HCT116 (cell line): ENCODE measurements around the gene IGFALS. TPM values are rescaled to one million over a fixed set of nuclear protein-coding genes. Genes with fewer than 3 reads are reported as not detected.
A peak's percentile ranks its signal among the peaks of the same experiment; 100 is the strongest.

Experiments
- ATAC-seq: fragments of 200-7000 bp; cut with Tn5 transposase; 2 replicates; pipeline ENCODE4 v1.9.1; 2020; ENCODE audit warnings: mild to moderate bottlenecking, moderate library complexity
- BruUV-seq: library from RNA; stranded (reverse); fragments of 400-500 nt; replicated peaks from 2 replicates; lab custom pipeline; 2021; lab: Mats Ljungman, UMichigan
- CTCF ChIA-PET: fragments of 300-600 bp; sonication (Branson Sonifier 250); formaldehyde crosslinking; loops from one replicate; lab custom pipeline; 2021; ENCODE audit warnings: antibody characterized with exemption; lab: Charles Lee
- POLR2A ChIA-PET: fragments of 300-600, 350-600 bp; sonication (Branson Sonifier 250); formaldehyde crosslinking; loops from one replicate; lab custom pipeline; 2021; ENCODE audit warnings: antibody characterized with exemption; lab: Charles Lee
- RAD21 ChIA-PET, 2 experiments: fragments of 300-600 bp; sonication (Branson Sonifier 250); formaldehyde crosslinking; loops; one replicate each; lab custom pipeline; 2023; ENCODE audit warnings: low total read pairs in 2 of 2; ENCODE audit not compliant: uncharacterized antibody in 2 of 2, unreplicated experiment in 2 of 2, low non-redundant PET in 1 of 2; lab: Charles Lee
- DNase-seq: peaks from one replicate; pipeline ENCODE4 v3.0.0-alpha.2; 2010; ENCODE audit warnings: low read depth, low spot score
- H2AFZ ChIP-seq: fragments of 200-600 bp; shearing (Covaris generic), sonication (generic); 2 replicates; pipeline ENCODE4 v1.6.1; 2017; ENCODE audit warnings: low read depth, mixed run types, mixed read lengths, antibody characterized with exemption, low read length; ENCODE audit not compliant: poor library complexity, severe bottlenecking
- H3K27ac ChIP-seq: 2 replicates; pipeline ENCODE4 v1.5.1; 2012; ENCODE audit warnings: low read depth, low read length
- H3K27me3 ChIP-seq: fragments of 200-600 bp; sonication (generic); 2 replicates; pipeline ENCODE4 v1.6.1; 2016; ENCODE audit warnings: mixed run types, low read length, mixed read lengths; ENCODE audit not compliant: insufficient read depth
- H3K36me3 ChIP-seq, 2 experiments: fragments of 200-500 bp in 1 of 2; fragments of 200-600 bp in 1 of 2; sonication (Bioruptor generic) in 1 of 2; sonication (generic) in 1 of 2; 2 replicates each; pipeline versions ENCODE4 v1.5.1 to v1.6.1; 2014 to 2016; ENCODE audit warnings: low read length in 2 of 2, inconsistent platforms in 1 of 2, mixed read lengths in 1 of 2, mixed run types in 1 of 2; ENCODE audit not compliant: insufficient read depth in 2 of 2, control insufficient read depth in 1 of 2
- H3K4me1 ChIP-seq, 2 experiments: fragments of 200-600 bp in 1 of 2; sonication (generic) in 1 of 2; 2 replicates each; pipeline versions ENCODE4 v1.5.1 to v1.6.1; 2012 to 2017; ENCODE audit warnings: low read length in 2 of 2, inconsistent platforms in 1 of 2, mild to moderate bottlenecking in 1 of 2, mixed read lengths in 1 of 2, mixed run types in 1 of 2, moderate library complexity in 1 of 2; ENCODE audit not compliant: insufficient read depth in 2 of 2, control insufficient read depth in 1 of 2
- H3K4me2 ChIP-seq: fragments of 200-600 bp; sonication (generic); 2 replicates; pipeline ENCODE4 v1.6.1; 2017; ENCODE audit warnings: mixed run types, low read length, mixed read lengths
- H3K4me3 ChIP-seq, 2 experiments: fragments of 200-600 bp in 1 of 2; sonication (generic) in 1 of 2; replicated peaks in 1 of 2; 2 replicates each; pipeline ENCODE4 v1.5.1; 2011 to 2016; ENCODE audit warnings: low read length in 2 of 2, control low read depth in 1 of 2, low read depth in 1 of 2, mild to moderate bottlenecking in 1 of 2, mixed read lengths in 1 of 2, mixed run types in 1 of 2
- H3K79me2 ChIP-seq: fragments of 200-600 bp; sonication (generic); 2 replicates; pipeline ENCODE4 v1.6.1; 2017; ENCODE audit warnings: mild to moderate bottlenecking, mixed run types, low read length, moderate library complexity, mixed read lengths; ENCODE audit not compliant: insufficient read depth
- H3K9ac ChIP-seq: fragments of 200-600 bp; sonication (generic); 2 replicates; pipeline ENCODE4 v1.6.1; 2016; ENCODE audit warnings: low read length, mixed read lengths
- H3K9me2 ChIP-seq: fragments of 200-600 bp; sonication (generic), shearing (Covaris generic); 2 replicates; pipeline ENCODE4 v1.6.1; 2017; ENCODE audit warnings: mixed run types, mild to moderate bottlenecking, moderate library complexity; ENCODE audit not compliant: insufficient read depth
- H3K9me3 ChIP-seq, 2 experiments: fragments of 200-500 bp in 1 of 2; fragments of 200-600 bp in 1 of 2; sonication (Bioruptor generic) in 1 of 2; sonication (generic) in 1 of 2; 2 replicates each; pipeline ENCODE4 v1.6.1; 2014 to 2017; ENCODE audit warnings: low read length in 2 of 2, mixed read lengths in 2 of 2, inconsistent platforms in 1 of 2, low read depth in 1 of 2, mild to moderate bottlenecking in 1 of 2, mixed run types in 1 of 2, moderate library complexity in 1 of 2; ENCODE audit not compliant: control insufficient read depth in 1 of 2, insufficient read depth in 1 of 2
- H4K20me1 ChIP-seq: fragments of 200-600 bp; sonication (generic), shearing (Covaris generic); 2 replicates; pipeline ENCODE4 v1.6.1; 2017; ENCODE audit warnings: mixed run types, mild to moderate bottlenecking, moderate library complexity; ENCODE audit not compliant: insufficient read depth
- CBX3 ChIP-seq: IDR thresholded peaks from 2 replicates; pipeline ENCODE4 v1.6.1; 2012; ENCODE audit warnings: low read depth
- CTCF ChIP-seq, 3 experiments: fragments of 200-600 bp in 1 of 3; sonication (generic) in 1 of 3; IDR thresholded peaks in 2 of 3; conservative IDR thresholded peaks in 1 of 3; 2 replicates each; pipeline ENCODE4 v1.5.1; 2012 to 2017; ENCODE audit warnings: low read depth in 2 of 3, low read length in 2 of 3, antibody characterized with exemption in 1 of 3, borderline replicate concordance in 1 of 3, control low read depth in 1 of 3, mild to moderate bottlenecking in 1 of 3, mixed read lengths in 1 of 3, mixed run types in 1 of 3, moderate library complexity in 1 of 3; ENCODE audit not compliant: insufficient read depth in 1 of 3
- EGR1 ChIP-seq: IDR thresholded peaks from 2 replicates; pipeline ENCODE4 v1.6.1; 2012; ENCODE audit warnings: low read depth
- ELF1 ChIP-seq: IDR thresholded peaks from 2 replicates; pipeline ENCODE4 v1.6.1; 2012; ENCODE audit warnings: low read depth, borderline replicate concordance
- EZH2 ChIP-seq: fragments of 200-600 bp; sonication (generic); IDR thresholded peaks from 2 replicates; pipeline ENCODE4 v1.6.1; 2017; ENCODE audit warnings: antibody characterized with exemption, mixed run types
- EZH2phosphoT487 ChIP-seq: fragments of 200-600 bp; IDR thresholded peaks from 2 replicates; pipeline ENCODE4 v1.6.1; 2018; ENCODE audit warnings: antibody characterized with exemption, borderline replicate concordance
- FOSL1 ChIP-seq: IDR thresholded peaks from 2 replicates; pipeline ENCODE4 v1.6.1; 2012; ENCODE audit warnings: low read depth
- JUND ChIP-seq: IDR thresholded peaks from 2 replicates; pipeline ENCODE4 v1.6.1; 2012
- POLR2A ChIP-seq: IDR thresholded peaks from 2 replicates; pipeline ENCODE4 v1.7.0; 2011; ENCODE audit warnings: borderline replicate concordance; ENCODE audit not compliant: insufficient read depth, insufficient read length; ENCODE audit errors: extremely low read depth
- RAD21 ChIP-seq: IDR thresholded peaks from 2 replicates; pipeline ENCODE4 v1.6.1; 2012; ENCODE audit warnings: low read depth, mild to moderate bottlenecking
- REST ChIP-seq: IDR thresholded peaks from 2 replicates; pipeline ENCODE4 v1.6.1; 2012; ENCODE audit warnings: low read depth
- SP1 ChIP-seq: IDR thresholded peaks from 2 replicates; pipeline ENCODE4 v1.6.1; 2012; ENCODE audit warnings: low read depth
- SRF ChIP-seq: IDR thresholded peaks from 2 replicates; pipeline ENCODE4 v1.6.1; 2012; ENCODE audit warnings: low read depth
- TCF7L2 ChIP-seq: IDR thresholded peaks from 2 replicates; pipeline ENCODE4 v1.7.0; 2011; ENCODE audit warnings: borderline replicate concordance, inconsistent platforms; ENCODE audit not compliant: insufficient read depth, insufficient read length; ENCODE audit errors: extremely low read depth
- YY1 ChIP-seq: IDR thresholded peaks from 2 replicates; pipeline ENCODE4 v1.6.1; 2011; ENCODE audit warnings: low read length, low read depth, moderate library complexity, mild to moderate bottlenecking; ENCODE audit not compliant: insufficient replicate concordance; ENCODE audit errors: extremely low read depth
- ZBTB33 ChIP-seq: IDR thresholded peaks from 2 replicates; pipeline ENCODE4 v1.6.1; 2011; ENCODE audit warnings: mild to moderate bottlenecking, low read length, moderate library complexity; ENCODE audit not compliant: insufficient replicate concordance; ENCODE audit errors: extremely low read depth
- ZFX ChIP-seq: fragments of 450-650 bp; IDR thresholded peaks from 2 replicates; pipeline ENCODE4 v1.6.1; 2017
- intact Hi-C: fragments of 100-400 bp; cut with micrococcal nuclease; formaldehyde crosslinking; loops from 2 replicates; pipeline ENCODE4 v1.10.0; 2022
- total RNA-seq: library from RNA; stranded (reverse); gene quantifications from one replicate; pipeline ENCODE4 v1.2.1, GENCODE V29; 2021; ENCODE audit not compliant: unreplicated experiment
- TF ChIP-seq, protein P1 (sequence below): IDR thresholded peaks from 2 replicates; pipeline ENCODE4 v1.6.1; 2012
- TF ChIP-seq, protein P2 (sequence below): IDR thresholded peaks from 2 replicates; pipeline ENCODE4 v1.6.1; 2012

The IGFALS gene
- total RNA-seq, 1 experiment from 2014 or later = 0.10 TPM

DNA sequence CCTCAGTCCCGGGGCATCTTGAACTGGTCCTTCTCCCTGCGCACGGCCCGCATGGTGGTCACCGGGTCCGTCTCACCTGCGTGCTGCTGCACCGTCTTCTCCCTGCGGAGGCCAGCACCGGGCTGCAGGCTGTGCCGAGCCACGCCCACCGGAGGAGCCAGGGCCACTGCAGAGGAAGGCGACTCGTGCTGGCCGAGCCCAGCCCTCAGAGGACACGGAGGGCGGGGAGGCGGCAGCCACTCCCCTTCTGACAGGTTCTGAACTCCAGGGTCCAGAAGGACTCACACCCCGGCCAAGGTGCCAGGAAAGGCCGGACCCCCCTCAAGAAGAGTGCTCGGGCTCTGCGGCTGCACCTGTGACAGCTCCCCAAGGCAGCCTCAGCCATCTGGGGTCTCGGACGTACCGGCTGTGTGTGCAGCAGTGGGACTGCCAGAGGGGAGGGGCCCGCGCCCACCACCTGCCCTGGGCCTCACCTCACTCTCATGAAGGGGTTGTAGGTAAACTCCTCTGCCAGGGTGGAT is 15.8 kb upstream of the IGFALS start:
- POLR2A ChIA-PET = no interaction called here
- no peak overlapping the region for H3K27ac ChIP-seq
- H2AFZ ChIP-seq = no peak overlapping the region
- H3K79me2 ChIP-seq = no peaks in the 10 kb centered on the region
- TF ChIP-seq TCF7L2 (no peak), REST (no peak), YY1 (no peak), ZBTB33 (no peak), EZH2phosphoT487 (no peak), FOSL1 (no peak), SP1 (no peak), RAD21 (no peak), CBX3 (no peak), JUND (no peak), ZFX (no peak), SRF (no peak), EZH2 (no peak), POLR2A (no peak), EGR1 (no peak), CTCF (IDR thresholded peaks at IDR 0.05 in 2 of 3, conservative IDR thresholded peaks at IDR 0.05 in 1 of 3; ENCODE audit: borderline replicate concordance in 1 of 3, insufficient read depth in 1 of 3, low read depth in 2 of 3, low read length in 2 of 3) (no peak), ELF1 (no peak)
- TF ChIP-seq, protein P1, sequence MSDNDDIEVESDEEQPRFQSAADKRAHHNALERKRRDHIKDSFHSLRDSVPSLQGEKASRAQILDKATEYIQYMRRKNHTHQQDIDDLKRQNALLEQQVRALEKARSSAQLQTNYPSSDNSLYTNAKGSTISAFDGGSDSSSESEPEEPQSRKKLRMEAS = no peak
- TF ChIP-seq, protein P2, sequence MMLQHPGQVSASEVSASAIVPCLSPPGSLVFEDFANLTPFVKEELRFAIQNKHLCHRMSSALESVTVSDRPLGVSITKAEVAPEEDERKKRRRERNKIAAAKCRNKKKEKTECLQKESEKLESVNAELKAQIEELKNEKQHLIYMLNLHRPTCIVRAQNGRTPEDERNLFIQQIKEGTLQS = no peak
- ATAC-seq = peak; percentile 81
- H3K9me2 ChIP-seq = no peaks in the 10 kb centered on the region
- H3K4me3 ChIP-seq = no peak overlapping the region
- BruUV-seq = no TSS peak
- peaks cover 6 to 10% of the 10 kb centered on the region in 2 experiments; a peak in 3 of 4 replicates for H3K4me1 ChIP-seq
- DNase-seq = no peak
- no peak overlapping the region for H3K4me2 ChIP-seq
- no peak overlapping the region for H3K9ac ChIP-seq
- H3K27me3 ChIP-seq = no peaks in the 10 kb centered on the region
- no peaks in the 10 kb centered on the region for H3K36me3 ChIP-seq
- intact Hi-C loops = no loop called here
- RAD21 ChIA-PET = no interaction called here
- H4K20me1 ChIP-seq = no peaks in the 10 kb centered on the region
- CTCF ChIA-PET = no interaction called here
- H3K9me3 ChIP-seq = no peaks in the 10 kb centered on the region
